ENCODE measurements around the gene SPATA20.

SPATA20 gene

DNA sequence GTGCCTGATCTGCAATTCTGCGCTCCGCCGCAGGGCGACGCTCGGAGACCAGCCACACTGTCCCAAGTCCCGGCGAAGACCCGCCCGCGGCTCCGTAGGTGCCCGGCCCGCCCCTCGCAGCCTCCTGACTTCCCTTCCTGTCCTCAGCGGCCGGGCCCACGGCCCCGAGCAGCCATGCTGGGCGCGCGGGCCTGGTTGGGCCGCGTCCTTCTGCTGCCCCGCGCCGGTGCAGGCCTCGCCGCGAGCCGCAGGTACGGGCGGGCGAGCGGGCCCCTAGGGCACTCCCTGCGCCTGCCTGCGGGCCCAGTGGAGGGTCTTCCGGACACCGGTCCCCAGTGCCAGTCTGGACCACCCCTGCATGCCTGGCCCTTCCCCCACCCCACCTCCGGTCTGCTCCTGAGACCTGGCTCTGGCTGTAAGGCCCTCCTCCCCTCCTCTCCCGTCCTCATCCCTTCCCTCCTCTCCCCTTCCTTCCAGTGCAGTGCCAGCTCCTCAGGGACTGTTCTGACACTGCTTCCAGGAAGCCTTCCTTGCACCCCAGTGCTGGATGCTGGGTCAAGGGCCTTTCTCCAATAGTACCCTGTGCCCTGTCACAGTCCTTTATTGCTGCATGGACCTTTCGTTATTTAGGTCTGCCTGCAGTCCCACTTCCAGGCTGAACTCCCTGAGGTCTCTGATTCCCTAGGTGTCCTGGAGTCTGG is at the start of gene SPATA20:
Gene SPATA20, plus strand, starts transcription at position 140 of the 701 bp plus-strand sequence. Its CDS starts 35 bp downstream, at position 175.
- DNase-seq: peak; percentile 70

DNA sequence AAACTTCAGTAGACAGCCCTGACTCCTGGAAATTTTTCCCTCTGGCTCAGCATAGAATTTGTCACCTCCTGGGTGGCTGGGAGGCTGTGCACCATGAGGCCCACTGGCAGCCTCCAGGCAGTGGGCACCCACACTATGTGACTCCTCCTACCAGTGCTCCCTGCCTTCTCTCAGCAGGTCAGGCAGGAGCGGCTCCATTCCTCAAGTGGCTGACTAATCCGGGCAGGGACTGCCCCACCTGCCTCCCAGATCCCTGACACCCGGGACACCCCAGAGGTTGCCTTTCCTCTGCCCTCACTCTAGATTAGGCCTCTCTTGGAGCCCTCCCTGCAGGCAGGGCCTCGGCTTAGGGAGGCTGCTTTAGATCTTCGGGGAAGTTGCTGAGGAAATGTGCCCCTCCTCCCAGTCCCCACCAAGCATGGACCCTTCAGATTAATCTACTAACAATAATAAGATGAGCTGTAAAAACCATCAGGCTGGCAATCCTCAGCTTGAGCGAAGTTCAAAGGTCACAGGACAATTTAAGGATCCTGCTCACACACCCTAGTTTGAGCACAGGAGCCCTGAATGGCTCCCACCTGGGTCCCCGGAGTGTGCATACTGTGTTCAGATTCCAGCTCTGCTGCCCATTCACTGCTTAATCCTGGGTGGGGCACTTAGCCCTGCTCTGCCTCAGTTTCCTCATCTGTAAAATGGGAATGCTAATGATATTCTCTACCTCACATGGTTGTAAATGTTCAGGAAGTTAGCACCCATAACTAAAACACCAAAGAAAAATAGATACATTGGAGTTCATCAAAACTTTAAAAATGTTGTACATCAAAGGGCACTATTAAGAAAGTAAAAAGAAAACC is 48.7 kb upstream of the SPATA20 start:
- no peak for DNase-seq

DNA sequence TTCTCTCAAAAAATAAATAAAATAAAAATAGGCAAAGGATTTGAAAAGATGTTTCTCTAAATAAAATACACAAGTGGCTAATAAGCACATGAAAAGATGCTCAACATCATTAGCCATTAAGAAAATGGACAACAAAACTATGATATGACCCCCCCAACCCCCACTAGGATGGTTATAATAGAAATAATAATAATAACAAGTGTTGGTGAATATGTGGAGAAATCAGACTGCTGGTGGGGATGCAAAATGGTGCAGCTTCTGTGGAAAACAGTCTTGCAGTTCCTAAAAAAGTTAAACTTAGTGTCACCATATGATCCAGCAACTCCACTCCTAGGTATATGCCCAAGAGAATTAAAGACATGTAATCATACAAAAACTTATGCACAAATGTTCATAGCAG is 47.7 kb upstream of the SPATA20 start:
- no peak for DNase-seq

DNA sequence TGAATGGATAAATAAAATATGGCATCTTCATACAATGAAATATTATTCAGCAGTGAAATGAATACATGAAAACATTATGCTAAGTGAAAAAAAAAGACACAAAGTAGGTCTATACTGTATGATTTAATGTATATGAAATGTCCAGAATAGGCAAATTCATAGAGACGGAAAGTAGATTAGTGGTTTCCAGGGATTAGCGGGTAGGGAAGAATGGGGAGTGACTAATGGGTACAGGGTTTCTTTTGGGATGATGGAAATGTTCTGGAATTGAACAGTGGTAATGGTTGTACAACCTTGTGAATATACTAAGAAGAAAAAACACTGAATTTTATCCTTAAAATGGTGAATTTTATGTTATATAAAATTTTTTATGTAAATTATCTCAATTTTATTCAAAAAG is 47.3 kb upstream of the SPATA20 start:
- DNase-seq: no peak

DNA sequence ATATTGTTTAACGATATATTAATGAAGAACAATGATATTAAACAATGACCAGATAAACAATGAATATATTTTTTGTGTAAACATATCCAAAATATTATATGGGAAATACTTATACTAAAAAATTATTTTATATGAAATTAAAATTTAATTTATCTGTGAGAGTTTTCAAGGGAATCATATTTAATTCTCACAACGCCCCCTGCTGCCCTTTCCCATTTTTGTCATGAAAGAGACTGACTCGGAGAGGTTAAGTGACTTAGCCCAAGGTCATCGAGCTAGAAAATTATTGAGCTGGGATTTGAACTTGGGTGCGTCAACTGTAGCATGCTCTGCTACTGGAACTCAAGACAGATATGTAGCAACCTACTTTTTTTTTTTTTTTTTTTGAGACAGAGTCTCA is 45.9 kb upstream of the SPATA20 start:
- no peak for DNase-seq

DNA sequence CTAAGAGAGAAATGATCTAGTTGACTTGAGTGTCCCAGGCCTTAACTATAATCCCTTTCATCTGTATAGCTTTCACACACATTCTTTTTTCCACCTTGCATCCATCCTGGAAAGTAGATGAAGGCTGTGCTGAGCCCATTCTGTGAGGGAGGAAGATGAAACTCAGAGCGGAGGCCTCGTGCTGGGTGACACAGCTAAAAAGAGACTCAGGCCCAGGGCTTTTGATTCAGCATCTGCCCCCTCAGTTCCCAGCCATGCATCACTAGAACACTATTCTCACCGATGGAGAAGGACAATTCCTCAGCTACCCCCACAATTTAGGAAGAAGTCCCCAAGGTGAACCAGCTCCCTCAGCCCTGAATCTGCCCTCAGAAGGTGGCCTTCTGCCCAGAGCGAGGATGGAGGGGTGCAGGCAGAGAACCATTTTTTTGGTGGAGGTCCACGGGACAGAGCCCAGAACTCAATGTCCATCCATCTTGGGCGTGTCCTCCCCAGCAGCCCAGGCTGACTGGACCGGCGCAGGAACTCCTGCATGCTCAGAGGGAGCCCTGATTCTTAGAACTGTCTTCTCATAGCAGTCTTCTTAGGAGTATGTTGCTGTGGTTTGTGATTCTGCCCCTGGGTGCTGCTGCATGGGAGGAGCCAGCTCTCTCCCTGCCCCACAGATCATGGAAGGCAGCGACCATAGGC is 44.5 kb upstream of the SPATA20 start:
- no peak for DNase-seq

DNA sequence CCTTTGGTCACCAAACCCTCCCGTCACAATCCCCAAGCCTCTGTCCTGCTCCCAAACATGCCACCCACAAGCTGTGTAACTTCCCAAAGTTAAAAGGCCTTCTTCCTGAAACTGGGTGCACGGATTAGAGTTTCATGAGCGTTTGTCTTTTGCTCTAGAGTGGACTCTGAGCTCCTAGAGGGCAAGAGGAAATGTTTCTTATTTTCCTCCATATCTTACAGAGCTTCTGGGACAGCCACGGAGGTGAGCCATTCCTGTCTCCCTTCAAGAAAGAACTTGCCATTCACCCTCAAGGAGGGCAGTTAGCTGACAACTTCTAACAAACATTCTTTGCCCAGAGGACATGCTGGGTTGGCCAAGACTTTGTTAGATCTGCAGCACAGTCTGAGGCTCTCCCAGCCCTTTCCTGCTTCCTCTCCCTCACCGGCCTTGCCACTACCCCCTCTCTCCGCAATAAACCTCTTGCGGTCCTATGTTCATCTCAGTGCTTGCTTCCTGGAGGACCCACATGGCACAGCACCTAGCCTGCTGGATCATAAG is 41.3 kb upstream of the SPATA20 start:
- no peak for DNase-seq

DNA sequence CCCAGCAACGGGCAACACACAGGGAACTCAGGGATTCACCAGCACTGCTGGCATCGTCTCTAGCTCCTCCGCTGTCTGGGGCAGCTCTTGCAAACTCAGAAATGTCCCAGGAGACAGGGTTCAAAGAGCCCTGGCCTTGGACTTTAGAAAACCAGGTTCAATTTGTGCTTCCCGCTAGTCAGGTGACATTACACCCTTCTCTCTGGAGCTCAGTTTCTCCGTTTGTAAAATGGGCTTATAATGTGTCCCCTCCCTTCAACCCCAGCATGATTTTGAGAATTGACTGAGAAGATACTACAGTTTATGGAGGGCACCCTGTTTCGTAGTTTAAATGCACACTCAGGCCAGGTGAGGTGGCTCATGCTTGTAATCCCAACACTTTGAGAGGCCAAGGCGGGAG is 40.7 kb upstream of the SPATA20 start:
- DNase-seq: no peak

DNA sequence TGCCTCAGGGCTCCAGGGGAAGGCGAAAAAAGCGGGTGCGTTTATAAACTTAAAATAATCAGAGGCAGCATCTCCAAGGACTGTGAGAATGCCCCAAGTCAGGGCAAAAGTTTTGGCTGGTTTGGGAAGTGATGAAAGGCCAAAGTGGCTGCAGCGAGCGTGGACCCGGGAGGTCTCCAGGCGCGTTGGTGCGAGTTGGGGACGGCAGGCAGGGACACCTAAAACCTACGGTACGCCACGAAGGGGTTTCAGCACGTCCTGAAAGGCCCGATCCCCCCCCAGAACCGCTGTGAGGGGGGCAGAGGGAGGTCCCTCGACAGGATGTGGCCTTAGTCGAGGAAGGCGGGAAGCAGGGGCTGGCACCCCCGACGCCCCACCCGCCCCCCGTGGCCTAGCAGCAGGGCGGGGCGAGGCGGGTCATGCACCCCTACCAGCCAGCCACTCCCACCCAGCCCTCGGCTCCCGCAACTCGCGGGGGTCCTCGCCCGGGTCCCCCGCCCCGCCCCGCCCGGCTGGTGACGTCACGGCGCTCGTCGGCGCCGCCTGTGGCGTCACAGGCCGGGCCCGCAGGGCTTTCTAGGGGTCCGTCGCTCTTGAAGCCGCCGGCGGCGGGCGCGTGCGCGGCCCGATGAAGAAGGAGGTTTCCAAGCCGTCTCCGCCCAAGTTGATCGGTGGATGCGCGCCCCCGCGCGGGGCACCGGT is 39.0 kb upstream of the SPATA20 start, which contains the start of gene MYCBPAP:
Gene MYCBPAP, plus strand, starts transcription at position 569 of the 702 bp plus-strand sequence. CDS start 236 bp downstream, outside the sequence.
- no peak for DNase-seq

DNA sequence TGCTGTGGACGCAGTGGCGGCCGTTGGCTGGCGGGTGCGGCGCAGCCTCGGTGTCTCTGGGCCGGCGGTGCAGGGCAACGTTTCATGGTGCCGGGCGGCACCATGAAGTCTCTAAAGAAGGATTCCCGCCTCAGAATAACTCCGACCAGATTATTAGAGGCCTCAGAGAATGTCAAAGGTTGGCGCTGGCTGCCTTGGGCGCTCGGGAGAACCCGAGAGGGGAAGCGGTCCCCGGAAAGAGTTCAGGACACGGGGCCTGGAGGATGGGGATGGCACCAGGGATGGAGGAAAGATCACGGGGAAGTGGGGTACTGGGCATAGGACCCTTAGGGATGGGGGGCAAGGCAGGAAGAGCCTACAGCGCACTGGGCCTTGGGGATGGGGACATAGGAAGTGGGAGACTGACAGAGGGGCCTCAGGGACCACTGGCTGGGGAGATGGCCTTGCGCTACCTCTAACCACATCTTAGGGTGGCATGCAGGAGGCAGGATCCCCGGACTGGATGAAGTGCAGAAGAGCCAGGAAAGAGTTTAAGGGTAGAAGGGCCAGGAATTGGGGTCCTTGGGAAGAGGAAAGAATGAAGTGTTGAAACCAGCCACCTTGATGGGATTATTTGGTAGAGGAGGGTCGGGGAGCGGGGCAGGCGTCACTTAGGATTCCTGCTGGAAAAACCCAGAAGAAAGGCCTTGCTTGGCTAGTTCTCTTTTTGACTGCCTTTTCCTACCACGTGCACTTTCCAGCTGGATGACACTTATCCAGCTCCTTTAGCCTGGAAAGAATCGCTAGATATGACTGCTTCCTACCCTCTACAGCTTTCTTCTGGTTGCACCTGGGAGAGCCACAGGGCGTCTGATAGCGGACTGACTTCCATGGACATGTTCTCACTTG is 38.2 kb upstream of the SPATA20 start:
- DNase-seq: no peak

DNA sequence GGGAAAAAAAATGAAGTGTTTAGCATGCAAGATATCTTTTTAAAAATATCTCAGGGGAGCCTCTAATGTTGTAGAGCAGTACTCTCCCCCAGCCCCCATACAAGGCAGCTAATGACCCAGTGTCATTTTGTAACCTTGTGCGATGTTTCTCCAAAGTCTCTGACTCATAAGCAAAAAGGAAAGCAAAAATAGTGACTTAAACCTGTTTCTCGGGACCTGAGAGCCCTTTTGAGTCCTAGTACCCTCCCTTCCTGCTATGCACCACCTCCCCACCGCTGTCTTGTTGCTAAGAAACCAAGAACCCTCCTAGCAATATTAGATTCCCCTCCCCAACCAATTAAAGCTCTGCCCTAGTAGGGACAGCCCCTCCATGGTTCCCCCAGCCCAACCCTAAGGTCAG is 35.9 kb upstream of the SPATA20 start:
- DNase-seq: no peak

DNA sequence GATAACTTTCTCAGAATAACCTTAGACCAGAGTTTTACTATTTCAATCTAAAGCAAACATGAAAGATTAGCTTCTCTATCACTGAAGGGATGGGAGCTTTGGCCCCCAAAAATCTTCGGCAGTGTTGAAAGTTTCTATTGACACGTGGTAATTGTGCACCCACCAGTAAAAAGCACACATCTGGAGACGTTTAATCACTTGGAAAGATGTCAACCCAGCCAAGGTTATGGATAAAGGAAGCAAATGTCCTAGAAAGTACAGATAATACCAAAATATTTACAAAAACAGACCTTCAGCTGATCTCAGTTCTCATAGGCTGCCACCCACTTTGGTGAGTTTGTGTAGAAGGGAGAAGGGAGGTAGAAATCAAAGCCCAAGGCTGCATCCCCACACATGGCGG is 33.5 kb upstream of the SPATA20 start:
- no peak for DNase-seq

DNA sequence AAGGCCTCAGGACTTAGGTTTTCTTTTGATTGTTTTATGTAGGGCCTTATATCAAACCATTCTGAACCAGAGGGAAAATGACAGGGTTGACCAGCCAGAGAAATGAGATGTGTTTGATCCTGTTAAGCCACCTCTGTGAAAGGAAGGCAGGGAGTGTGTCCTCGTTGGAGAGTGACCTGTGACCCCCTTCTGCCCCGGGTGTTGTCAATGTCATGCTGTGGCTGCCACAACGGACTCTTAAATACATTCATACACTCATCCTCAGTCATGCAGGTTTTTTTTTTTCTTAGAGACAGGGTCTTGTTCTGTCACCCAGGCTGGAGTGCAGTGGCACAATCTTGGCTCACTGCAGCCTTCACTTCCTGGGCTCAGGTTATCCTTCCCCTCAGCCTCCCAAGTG is 32.6 kb upstream of the SPATA20 start:
- no peak for DNase-seq

DNA sequence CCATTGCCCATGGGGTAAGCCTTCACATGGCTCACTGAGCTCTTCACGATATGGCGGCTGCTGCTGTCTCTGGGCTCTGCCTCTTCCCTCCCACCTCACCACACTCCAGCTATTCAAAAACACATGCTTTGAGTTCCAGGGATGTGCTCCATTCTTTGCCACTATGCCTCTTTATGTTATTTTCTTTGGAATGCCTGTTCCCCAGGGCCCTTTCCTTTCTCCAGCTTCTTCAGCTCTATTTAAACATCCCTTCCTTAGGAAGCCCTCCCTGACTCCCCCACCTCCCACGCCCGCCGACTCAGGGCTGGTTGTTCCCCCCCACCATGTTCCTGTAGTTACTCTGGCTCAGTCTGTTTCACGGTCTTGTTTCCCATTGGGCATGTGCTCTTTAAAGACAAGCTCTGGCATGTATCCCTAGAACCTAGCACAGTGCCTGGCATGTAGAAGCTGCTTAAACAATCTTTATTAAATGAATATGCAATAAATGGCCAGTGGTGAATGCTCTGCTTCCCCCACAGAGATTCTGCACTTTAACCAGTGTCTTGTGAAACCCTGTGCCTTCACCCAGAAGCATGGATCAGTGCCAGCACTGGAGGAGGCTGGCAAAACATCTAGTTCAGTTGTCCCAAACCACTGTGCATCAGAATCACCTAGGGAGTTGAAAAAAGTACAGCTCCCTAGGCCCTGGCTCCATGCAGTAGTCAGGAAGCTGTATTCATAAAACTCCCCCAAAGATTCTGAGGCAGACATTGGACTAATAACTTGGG is 31.9 kb upstream of the SPATA20 start:
- DNase-seq: no peak

DNA sequence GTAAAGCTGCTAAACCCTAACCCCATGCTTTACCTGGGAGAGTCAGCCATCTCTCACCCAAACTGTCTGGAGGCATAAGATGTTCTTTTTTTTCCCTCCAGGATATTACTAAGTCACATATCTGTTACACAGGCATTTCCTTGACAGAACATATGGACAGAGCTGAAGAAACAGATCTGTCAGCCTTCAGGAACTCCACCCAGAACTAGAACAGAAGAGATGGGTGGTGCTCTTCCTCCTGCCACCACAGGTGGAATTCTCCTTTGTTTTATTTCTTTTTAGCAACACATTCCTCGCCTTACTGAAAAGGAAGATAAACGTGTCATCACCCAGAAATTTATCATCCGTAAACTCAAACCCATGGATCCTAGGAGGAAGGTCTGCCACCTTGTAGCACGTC is 30.0 kb upstream of the SPATA20 start:
- DNase-seq: no peak

DNA sequence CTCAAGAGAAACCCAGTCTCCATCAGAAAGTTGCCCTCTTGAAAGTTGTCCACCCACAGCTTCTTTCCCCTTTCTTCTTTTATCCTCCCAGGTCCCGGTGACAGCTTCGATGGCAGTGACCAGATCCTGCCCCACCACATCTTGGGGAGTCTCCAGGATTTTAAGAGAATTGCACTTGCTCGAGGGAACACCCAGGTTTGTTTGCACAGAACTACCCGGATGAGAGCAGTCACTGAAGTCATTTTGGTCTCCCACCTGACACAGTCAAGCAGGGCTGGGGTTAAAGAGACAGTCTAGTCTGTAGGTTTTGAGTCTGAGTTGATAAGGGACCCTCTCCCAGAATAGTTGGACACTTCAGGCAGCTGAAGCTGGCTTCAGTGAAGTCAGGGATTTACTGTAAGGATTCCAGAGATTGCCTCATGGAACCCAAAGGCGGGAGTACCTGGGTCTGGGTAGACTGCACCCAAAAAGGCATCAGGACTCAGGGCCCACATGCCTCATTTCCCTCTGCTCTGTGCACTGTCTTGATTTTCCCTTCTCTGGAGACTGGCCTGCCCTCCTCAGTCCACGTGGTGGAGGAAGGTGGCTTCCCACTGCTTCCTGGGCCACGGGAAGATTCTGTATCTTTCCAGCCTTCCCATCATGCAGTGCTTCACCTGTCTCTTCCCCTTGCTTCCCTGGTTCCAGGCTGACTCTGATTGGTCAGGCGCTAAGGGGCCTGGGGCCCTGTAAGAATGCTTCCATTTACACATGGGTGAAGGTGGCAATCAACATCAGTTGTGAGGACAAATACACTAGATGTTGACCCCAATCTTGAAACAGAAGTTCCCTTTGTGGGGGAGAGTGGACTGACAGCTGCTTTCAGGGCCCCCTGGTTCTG is 29.2 kb upstream of the SPATA20 start:
- no peak for DNase-seq

DNA sequence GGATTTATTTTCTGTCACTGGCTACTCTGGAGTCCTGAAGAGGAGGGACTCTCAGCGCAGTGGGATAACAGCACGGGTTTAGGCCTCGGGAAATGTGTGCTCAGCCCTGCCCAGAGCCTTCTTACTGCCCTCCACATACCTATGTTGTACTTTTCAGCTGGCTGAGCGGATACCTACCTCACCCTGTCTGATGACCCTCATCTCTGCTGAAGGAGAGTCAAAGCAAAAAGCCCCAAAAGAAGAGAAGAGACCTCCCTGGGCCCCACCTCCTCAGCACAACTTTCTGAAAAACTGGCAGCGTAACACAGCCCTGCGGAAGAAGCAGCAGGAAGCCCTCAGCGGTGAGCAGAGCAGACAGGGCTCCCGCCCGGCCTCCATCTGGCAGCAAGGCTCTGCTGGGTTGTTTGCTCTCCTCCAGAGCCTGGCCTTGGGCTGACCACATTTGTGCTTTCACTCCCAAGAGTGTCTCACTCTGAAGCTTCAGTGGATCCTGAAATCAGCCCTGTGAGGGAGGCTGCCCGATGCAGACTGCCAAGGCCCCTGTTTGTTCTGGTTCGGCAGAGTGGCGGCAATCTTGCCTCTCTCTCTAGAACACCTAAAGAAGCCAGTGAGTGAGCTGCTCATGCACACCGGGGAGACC is 28.5 kb upstream of the SPATA20 start:
- DNase-seq: no peak

DNA sequence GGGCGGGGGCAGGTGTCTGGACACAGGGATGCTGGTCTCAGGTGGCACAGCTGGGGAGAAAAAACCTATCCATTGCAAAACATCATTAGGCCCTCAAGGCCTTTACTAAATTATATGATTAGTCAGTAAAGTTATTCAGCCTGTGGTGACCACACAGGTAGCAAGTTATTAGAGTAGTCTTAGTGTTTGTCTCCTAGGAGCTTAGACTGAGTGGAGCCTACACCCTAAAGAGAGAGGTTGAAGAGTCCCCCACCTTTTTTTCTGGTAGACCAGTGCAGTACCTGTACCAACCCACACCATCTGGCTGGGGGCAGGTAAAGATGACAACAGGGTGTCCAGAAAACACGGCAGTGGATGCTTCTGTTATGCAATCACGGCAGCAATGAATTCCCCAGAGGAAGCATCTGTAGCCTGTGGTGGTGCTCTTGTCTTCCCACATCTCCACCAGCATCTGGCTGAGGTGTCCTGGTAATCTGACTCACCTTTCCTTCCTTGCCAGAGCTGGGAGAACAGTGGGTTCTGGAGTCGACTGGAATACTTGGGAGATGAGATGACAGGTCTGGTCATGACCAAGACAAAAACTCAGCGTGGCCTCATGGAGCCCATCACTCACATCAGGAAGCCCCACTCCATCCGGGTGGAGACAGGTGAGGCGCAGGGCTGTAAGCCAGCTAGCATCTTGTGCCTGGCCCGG is 27.7 kb upstream of the SPATA20 start:
- DNase-seq: no peak

DNA sequence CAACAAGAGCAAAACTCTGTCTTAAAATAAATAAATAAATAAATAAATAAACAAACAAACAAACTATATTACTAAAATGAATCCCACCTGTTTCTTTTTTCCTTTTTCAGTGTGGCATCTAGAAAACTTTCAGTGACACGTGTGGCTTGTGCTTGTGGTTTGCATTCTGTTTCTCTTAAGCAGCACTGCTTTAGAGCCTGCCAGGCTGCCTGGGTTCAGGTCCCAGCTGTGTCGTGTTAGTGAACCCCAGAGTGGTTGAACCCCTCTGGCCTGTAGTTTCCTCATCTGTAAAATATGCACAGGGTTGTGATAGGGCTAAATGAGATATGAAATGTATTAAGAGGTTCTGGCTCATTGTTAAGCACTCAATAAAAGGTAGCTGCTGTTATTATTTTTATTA is 26.5 kb upstream of the SPATA20 start:
- no peak for DNase-seq

All from NCI-H2029 (cell line).